Measurements from ENCODE around the gene NAALADL2.

DNA sequence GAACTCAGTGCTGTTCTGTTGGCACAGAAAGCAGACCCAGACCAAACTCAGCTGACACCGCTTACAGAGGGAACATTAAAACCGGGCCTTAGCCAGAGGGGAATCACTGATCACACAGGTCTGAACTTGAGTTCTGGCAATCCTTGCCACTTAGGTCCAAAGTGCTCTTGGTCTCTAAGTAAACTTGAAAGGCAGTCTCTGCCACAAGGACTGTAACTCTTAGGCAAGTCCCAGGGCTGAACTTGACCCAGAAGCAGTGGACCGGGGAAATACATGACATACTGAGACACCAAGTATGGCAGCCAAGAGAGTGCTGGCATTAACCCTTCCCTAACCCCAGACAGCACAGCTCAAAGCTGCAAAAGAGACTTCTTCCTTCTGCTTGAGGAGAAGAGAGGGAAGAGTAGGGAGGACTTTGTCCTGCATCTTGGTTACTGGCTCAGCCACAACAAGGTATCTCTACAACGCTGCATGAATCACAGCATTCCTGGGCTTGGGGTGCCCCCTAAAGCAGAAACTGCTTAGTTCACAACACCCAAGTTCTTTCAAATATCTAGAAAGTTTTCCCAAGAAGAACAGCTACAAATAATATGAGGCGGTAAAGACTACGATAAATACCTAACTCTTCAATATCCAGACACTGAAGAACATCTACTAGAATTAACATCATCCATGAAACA is 32.5 kb downstream of the NAALADL2 start:
- TF ChIP-seq CTCF (conservative IDR thresholded peaks at IDR 0.05) (no peak), EZH2 (IDR thresholded peaks at IDR 0.05; ENCODE audit: low read depth) (no peak)
